ENCODE measurements around the gene NDEL1.

NDEL1 gene

GRCh38 chr17:8421571-8421970, 14.1 kb upstream of the NDEL1 start:
- no peak for TF ChIP-seq EZH2 (IDR thresholded peaks at IDR 0.05; ENCODE audit: borderline replicate concordance, low read length)
- Histone ChIP-seq H3K4me1 (ENCODE audit: insufficient read depth, low read length, severe bottlenecking) (no peaks in the 10 kb centered on the region), H3K4me3 (ENCODE audit: low read depth, low read length, poor library complexity, severe bottlenecking) (no peak overlapping the region), H2AFZ (ENCODE audit: low read length) (no peak overlapping the region), H3K79me2 (ENCODE audit: insufficient read depth, low read length) (no peaks in the 10 kb centered on the region), H3K9me3 (ENCODE audit: low read length) (no peaks in the 10 kb centered on the region), H3K27me3 (ENCODE audit: insufficient read depth, low read length) (0 out of 2 replicates have a peak, but pooled peaks cover 2% of the 10 kb centered on the region), H3K9ac (ENCODE audit: low read length) (no peak overlapping the region), H3K36me3 (ENCODE audit: insufficient read depth, low read length) (no peaks in the 10 kb centered on the region), H3K27ac (ENCODE audit: low read depth, low read length, poor library complexity, severe bottlenecking) (no peak overlapping the region), H3F3A (ENCODE audit: insufficient read depth, low read length) (no peaks in the 10 kb centered on the region), H3K4me2 (ENCODE audit: low read length) (no peak overlapping the region), H3K9me2 (ENCODE audit: low read depth, low read length) (no peaks in the 10 kb centered on the region), H4K20me1 (ENCODE audit: insufficient read depth, low read length) (no peaks in the 10 kb centered on the region)

- no peaks in the 10 kb centered on the region for H3K36me3 ChIP-seq (ENCODE audit: insufficient read depth, low read length)
- H3F3A ChIP-seq (ENCODE audit: insufficient read depth, low read length): no peaks in the 10 kb centered on the region
- H3K4me1 ChIP-seq (ENCODE audit: insufficient read depth, low read length, severe bottlenecking): no peaks in the 10 kb centered on the region
- H3K9ac ChIP-seq (ENCODE audit: low read length): no peak overlapping the region
- TF ChIP-seq CTCF (IDR thresholded peaks at IDR 0.05; ENCODE audit: low read length): no peak
- no peak for TF ChIP-seq EZH2 (IDR thresholded peaks at IDR 0.05; ENCODE audit: borderline replicate concordance, low read length)
- no peak overlapping the region for H3K27ac ChIP-seq (ENCODE audit: low read depth, low read length, poor library complexity, severe bottlenecking)
- peaks cover 4% of the 10 kb centered on the region; the same call in 1 of the 2 replicates for H3K27me3 ChIP-seq (ENCODE audit: insufficient read depth, low read length)
- H3K9me2 ChIP-seq (ENCODE audit: low read depth, low read length): no peaks in the 10 kb centered on the region
- H3K4me3 ChIP-seq (ENCODE audit: low read depth, low read length, poor library complexity, severe bottlenecking): no peak overlapping the region
- H4K20me1 ChIP-seq (ENCODE audit: insufficient read depth, low read length): no peaks in the 10 kb centered on the region
- H3K79me2 ChIP-seq (ENCODE audit: insufficient read depth, low read length): no peaks in the 10 kb centered on the region
- H2AFZ ChIP-seq (ENCODE audit: low read length): no peak overlapping the region
- H3K4me2 ChIP-seq (ENCODE audit: low read length): no peak overlapping the region
- no peaks in the 10 kb centered on the region for H3K9me3 ChIP-seq (ENCODE audit: low read length)
These were observed 9.5 kb upstream of the NDEL1 start for GRCh38 chr17:8426094-8426720.

GRCh38 chr17:8426802-8427201, 8.9 kb upstream of the NDEL1 start:
- TF ChIP-seq EZH2 (IDR thresholded peaks at IDR 0.05; ENCODE audit: borderline replicate concordance, low read length): no peak
- TF ChIP-seq CTCF (IDR thresholded peaks at IDR 0.05; ENCODE audit: low read length): no peak
- H3K27ac ChIP-seq (ENCODE audit: low read depth, low read length, poor library complexity, severe bottlenecking): no peak overlapping the region
- H3K9ac ChIP-seq (ENCODE audit: low read length): no peak overlapping the region
- H2AFZ ChIP-seq (ENCODE audit: low read length): no peak overlapping the region
- H3K4me1 ChIP-seq (ENCODE audit: insufficient read depth, low read length, severe bottlenecking): no peaks in the 10 kb centered on the region
- no peaks in the 10 kb centered on the region for H3K36me3 ChIP-seq (ENCODE audit: insufficient read depth, low read length)
- no peaks in the 10 kb centered on the region for H3K9me2 ChIP-seq (ENCODE audit: low read depth, low read length)
- H3K4me3 ChIP-seq (ENCODE audit: low read depth, low read length, poor library complexity, severe bottlenecking): no peak overlapping the region
- no peak overlapping the region for H3K4me2 ChIP-seq (ENCODE audit: low read length)
- H3K27me3 ChIP-seq (ENCODE audit: insufficient read depth, low read length): peaks cover 4% of the 10 kb centered on the region; the same call in 1 of the 2 replicates
- no peaks in the 10 kb centered on the region for H3K9me3 ChIP-seq (ENCODE audit: low read length)
- H3K79me2 ChIP-seq (ENCODE audit: insufficient read depth, low read length): no peaks in the 10 kb centered on the region
- H4K20me1 ChIP-seq (ENCODE audit: insufficient read depth, low read length): no peaks in the 10 kb centered on the region
- no peaks in the 10 kb centered on the region for H3F3A ChIP-seq (ENCODE audit: insufficient read depth, low read length)

GRCh38 chr17:8430966-8431365, 4.7 kb upstream of the NDEL1 start:
- H2AFZ ChIP-seq (ENCODE audit: low read length): no peak overlapping the region
- no peak overlapping the region for H3K4me2 ChIP-seq (ENCODE audit: low read length)
- no peaks in the 10 kb centered on the region for H3K9me3 ChIP-seq (ENCODE audit: low read length)
- H3K36me3 ChIP-seq (ENCODE audit: insufficient read depth, low read length): no peaks in the 10 kb centered on the region
- no peaks in the 10 kb centered on the region for H3F3A ChIP-seq (ENCODE audit: insufficient read depth, low read length)
- H3K9ac ChIP-seq (ENCODE audit: low read length): no peak overlapping the region
- H3K79me2 ChIP-seq (ENCODE audit: insufficient read depth, low read length): no peaks in the 10 kb centered on the region
- H3K4me3 ChIP-seq (ENCODE audit: low read depth, low read length, poor library complexity, severe bottlenecking): no peak overlapping the region
- TF ChIP-seq EZH2 (IDR thresholded peaks at IDR 0.05; ENCODE audit: borderline replicate concordance, low read length) (no peak), CTCF (IDR thresholded peaks at IDR 0.05; ENCODE audit: low read length) (no peak)
- H3K27ac ChIP-seq (ENCODE audit: low read depth, low read length, poor library complexity, severe bottlenecking): no peak overlapping the region
- H3K9me2 ChIP-seq (ENCODE audit: low read depth, low read length): no peaks in the 10 kb centered on the region
- peaks cover 6% of the 10 kb centered on the region for H3K4me1 ChIP-seq (ENCODE audit: insufficient read depth, low read length, severe bottlenecking)
- peaks cover 4% of the 10 kb centered on the region; the same call in 1 of the 2 replicates for H3K27me3 ChIP-seq (ENCODE audit: insufficient read depth, low read length)
- H4K20me1 ChIP-seq (ENCODE audit: insufficient read depth, low read length): no peaks in the 10 kb centered on the region
